Astrocyte of the cerebellum (primary cell): Measurements from ENCODE around the gene SLC43A1.
A peak's percentile ranks its signal among the peaks of the same experiment; 100 is the strongest.

ENCODE experiments used
- DNase-seq: peaks from one replicate; pipeline ENCODE4 v3.0.0-alpha.2; 2011; ENCODE audit warnings: low read depth
- H3K4me3 ChIP-seq: 2 replicates; pipeline ENCODE4 v1.5.1; 2011; ENCODE audit warnings: mild to moderate bottlenecking, low read depth, low read length, moderate library complexity
- in situ Hi-C: cut with HindIII; loops from 2 replicates; pipeline ENCODE4 v1.10.0; 2017; ENCODE audit warnings: low sequenced_read_pairs
- TF ChIP-seq, protein P1 (sequence below): IDR thresholded peaks from 2 replicates; pipeline ENCODE4 v1.5.1; 2012; ENCODE audit warnings: low read length, low read depth, moderate library complexity, mild to moderate bottlenecking; ENCODE audit errors: missing control alignments

Gene SLC43A1

GRCh38 chr11:57515332-57516060 lies at the start of gene SLC43A1:
Gene SLC43A1, minus strand, starts transcription at chr11:57515702. Its CDS starts 1,591 bp downstream, at chr11:57514111.
- DNase-seq, result no peak
- peak within 1 kb of the TSS; percentile 80 for H3K4me3 ChIP-seq
- TF ChIP-seq, protein P1, sequence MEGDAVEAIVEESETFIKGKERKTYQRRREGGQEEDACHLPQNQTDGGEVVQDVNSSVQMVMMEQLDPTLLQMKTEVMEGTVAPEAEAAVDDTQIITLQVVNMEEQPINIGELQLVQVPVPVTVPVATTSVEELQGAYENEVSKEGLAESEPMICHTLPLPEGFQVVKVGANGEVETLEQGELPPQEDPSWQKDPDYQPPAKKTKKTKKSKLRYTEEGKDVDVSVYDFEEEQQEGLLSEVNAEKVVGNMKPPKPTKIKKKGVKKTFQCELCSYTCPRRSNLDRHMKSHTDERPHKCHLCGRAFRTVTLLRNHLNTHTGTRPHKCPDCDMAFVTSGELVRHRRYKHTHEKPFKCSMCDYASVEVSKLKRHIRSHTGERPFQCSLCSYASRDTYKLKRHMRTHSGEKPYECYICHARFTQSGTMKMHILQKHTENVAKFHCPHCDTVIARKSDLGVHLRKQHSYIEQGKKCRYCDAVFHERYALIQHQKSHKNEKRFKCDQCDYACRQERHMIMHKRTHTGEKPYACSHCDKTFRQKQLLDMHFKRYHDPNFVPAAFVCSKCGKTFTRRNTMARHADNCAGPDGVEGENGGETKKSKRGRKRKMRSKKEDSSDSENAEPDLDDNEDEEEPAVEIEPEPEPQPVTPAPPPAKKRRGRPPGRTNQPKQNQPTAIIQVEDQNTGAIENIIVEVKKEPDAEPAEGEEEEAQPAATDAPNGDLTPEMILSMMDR, result no peak
- in situ Hi-C loops, result no loop called here

DNA sequence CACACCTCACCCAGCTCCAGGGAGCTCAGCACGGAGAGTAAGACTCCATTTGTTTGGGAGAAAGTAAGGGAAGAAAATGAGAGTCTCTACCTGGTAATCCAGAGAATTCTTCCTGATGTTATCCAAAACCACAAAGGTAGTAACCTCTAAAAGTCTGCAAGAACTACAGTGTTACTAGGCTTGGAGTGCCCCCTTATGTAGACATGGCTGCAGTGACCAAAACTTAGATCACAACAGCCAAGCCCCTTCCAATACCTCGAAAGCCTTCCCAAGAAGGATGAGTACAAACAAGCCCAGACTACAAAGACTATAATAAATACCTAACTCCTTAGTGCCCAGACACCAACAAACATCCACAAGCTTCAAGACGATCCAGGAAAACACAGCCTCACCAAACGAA lies 47.1 kb upstream of the SLC43A1 start:
- no peak for DNase-seq
- in situ Hi-C loops, result no loop called here
- H3K4me3 ChIP-seq, result no peak overlapping the region
- TF ChIP-seq, protein P1, result no peak

- no peak for DNase-seq
- H3K4me3 ChIP-seq, result no peak overlapping the region
- TF ChIP-seq, protein P1, result no peak
- in situ Hi-C loops, result no loop called here
These were observed 44.6 kb upstream of the SLC43A1 start for GRCh38 chr11:57560146-57560545.

DNA sequence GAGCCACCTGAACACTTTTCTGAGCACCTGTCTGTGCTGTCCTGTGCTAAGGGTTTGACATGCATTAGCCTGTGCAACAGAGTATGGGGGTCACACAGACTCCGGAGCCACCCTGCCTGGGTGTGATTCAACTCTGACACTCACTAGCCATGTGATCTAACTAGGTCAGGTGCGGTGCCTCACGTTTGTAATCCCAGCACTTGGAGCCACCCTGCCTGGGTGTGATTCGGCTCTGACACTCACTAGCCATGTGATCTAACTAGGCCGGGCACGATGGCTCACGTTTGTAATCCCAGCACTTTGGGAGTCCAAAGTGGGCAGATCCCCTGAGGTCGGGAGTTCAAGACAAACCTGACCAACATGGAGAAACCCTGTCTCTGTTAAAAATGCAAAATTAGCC lies 40.5 kb upstream of the SLC43A1 start:
- TF ChIP-seq, protein P1, result no peak
- DNase-seq, result no peak
- no peak overlapping the region for H3K4me3 ChIP-seq
- in situ Hi-C loops, result no loop called here

- TF ChIP-seq, protein P1, result no peak
- H3K4me3 ChIP-seq, result no peak overlapping the region
- in situ Hi-C loops, result no loop called here
- DNase-seq, result no peak
These were observed 39.9 kb upstream of the SLC43A1 start for GRCh38 chr11:57555393-57555792.

DNA sequence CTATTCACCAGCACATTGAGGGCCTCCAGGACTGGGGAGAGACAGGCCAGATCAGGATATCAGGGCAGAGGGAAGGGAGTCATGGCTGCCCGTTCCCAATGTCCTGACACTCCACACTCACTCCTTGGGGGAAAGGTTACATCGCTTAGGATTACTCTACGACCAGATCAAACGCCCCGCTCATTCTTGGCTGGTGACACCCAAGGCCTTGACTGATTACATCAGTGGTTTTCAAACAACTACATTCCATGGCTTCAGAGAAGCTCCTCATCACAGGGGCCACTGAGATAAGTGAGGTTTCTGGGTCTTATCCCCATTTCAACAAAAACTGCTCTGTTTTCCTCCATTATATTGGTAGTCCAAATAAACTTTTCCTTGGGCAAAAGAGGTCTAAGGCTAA lies 37.0 kb upstream of the SLC43A1 start:
- in situ Hi-C loops, result no loop called here
- TF ChIP-seq, protein P1, result no peak
- DNase-seq, result no peak
- H3K4me3 ChIP-seq, result no peak overlapping the region
